CD4-positive, alpha-beta T cell treated with Interferon gamma for 1 hour (primary cell): ENCODE measurements around the gene GPR137.

ENCODE experiments used
- DNase-seq: peaks from one replicate; pipeline ENCODE4 v3.0.0-alpha.2; 2020

Gene GPR137

GRCh38 chr11:64287676-64288352 is 2.2 kb downstream of the GPR137 start:
- no peak for DNase-seq

GRCh38 chr11:64288353-64288750 is 2.7 kb downstream of the GPR137 start:
- DNase-seq: no peak

GRCh38 chr11:64289002-64289564 is 3.4 kb downstream of the GPR137 start:
- no peak for DNase-seq

GRCh38 chr11:64290352-64291261 is 5.0 kb downstream of the GPR137 start:
- DNase-seq: no peak

GRCh38 chr11:64291262-64291751 is 5.7 kb downstream of the GPR137 start, which contains the start of gene KCNK4:
Gene KCNK4 (plus strand): TSS chr11:64291302. CDS start chr11:64293019, 1,717 bp downstream.
- no peak for DNase-seq

GRCh38 chr11:64291752-64292459 is 6.3 kb downstream of the GPR137 start:
- no peak for DNase-seq

- DNase-seq: no peak
Observed at GRCh38 chr11:64292460-64293254, 7.0 kb downstream of the GPR137 start.

- DNase-seq: no peak
Observed at GRCh38 chr11:64294774-64295173, 9.1 kb downstream of the GPR137 start.

GRCh38 chr11:64295760-64296159 is 10.1 kb downstream of the GPR137 start:
- no peak for DNase-seq

GRCh38 chr11:64296236-64296635 is 10.6 kb downstream of the GPR137 start:
- no peak for DNase-seq

- no peak for DNase-seq
Observed at GRCh38 chr11:64296830-64297698, 11.4 kb downstream of the GPR137 start.

- DNase-seq: no peak
Observed at GRCh38 chr11:64297699-64298358, 12.2 kb downstream of the GPR137 start.

GRCh38 chr11:64298966-64299846 is 13.6 kb downstream of the GPR137 start:
- no peak for DNase-seq

GRCh38 chr11:64299847-64300648 is 14.4 kb downstream of the GPR137 start, which contains the start of gene CATSPERZ:
Gene CATSPERZ (plus strand): TSS chr11:64300358. CDS start chr11:64300411, 53 bp downstream.
- DNase-seq: no peak

- DNase-seq: no peak
Observed at GRCh38 chr11:64303109-64304031, 17.7 kb downstream of the GPR137 start.

- DNase-seq: no peak
Observed at GRCh38 chr11:64304032-64304315, 18.3 kb downstream of the GPR137 start.

- DNase-seq: peak; percentile 89
Observed at GRCh38 chr11:64304316-64305072, 18.8 kb downstream of the GPR137 start.
